IMR-90 (cell line): ENCODE results near the gene IFI44L. TPM values are rescaled to one million over a fixed set of nuclear protein-coding genes. Genes with fewer than 3 reads are reported as not detected.

ENCODE experiments used
- ATAC-seq: fragments of 200-7000 bp; cut with Tn5 transposase; 2 replicates; pipeline ENCODE4 v1.9.1; 2020; ENCODE audit warnings: low read depth, mild to moderate bottlenecking, moderate library complexity
- BruUV-seq: library from RNA; stranded (reverse); fragments of 400-500 nt; replicated peaks from 2 replicates; lab custom pipeline; 2021; lab: Mats Ljungman, UMichigan
- CTCF ChIA-PET: fragments of 300-600 bp; formaldehyde crosslinking; extraction: SDS; loops from one replicate; lab custom pipeline; 2021; ENCODE audit warnings: antibody characterized with exemption; lab: Yijun Ruan, JAX
- POLR2A ChIA-PET: fragments of 300-600 bp; sonication (Branson Sonifier 250); formaldehyde crosslinking; loops from one replicate; lab custom pipeline; 2022; ENCODE audit warnings: antibody characterized with exemption; ENCODE audit not compliant: unreplicated experiment; lab: Charles Lee
- DNase-seq: peaks from one replicate; pipeline ENCODE4 v3.0.0; 2013
- H2AFZ ChIP-seq: replicated peaks from 2 replicates; pipeline ENCODE3; 2013; ENCODE audit warnings: low read length, mild to moderate bottlenecking; ENCODE audit not compliant: poor library complexity
- H2AK5ac ChIP-seq: 2 replicates; pipeline ENCODE4 v1.6.1; 2013; ENCODE audit warnings: low read depth, low read length, inconsistent platforms
- H2AK9ac ChIP-seq: replicated peaks from 2 replicates; pipeline ENCODE3; 2013; ENCODE audit warnings: mild to moderate bottlenecking, low read depth, low read length, moderate library complexity; ENCODE audit not compliant: poor library complexity
- H2BK120ac ChIP-seq: 2 replicates; pipeline ENCODE4 v1.6.1; 2013; ENCODE audit warnings: low read depth, low read length, inconsistent platforms
- H2BK15ac ChIP-seq: 3 replicates; pipeline ENCODE4 v1.6.1; 2013; ENCODE audit warnings: low read depth, low read length, inconsistent platforms
- H2BK20ac ChIP-seq: 2 replicates; pipeline ENCODE4 v1.6.1; 2013; ENCODE audit warnings: low read depth, mild to moderate bottlenecking, inconsistent platforms, low read length, moderate library complexity
- H2BK5ac ChIP-seq: 2 replicates; pipeline ENCODE4 v1.6.1; 2013; ENCODE audit warnings: mild to moderate bottlenecking, low read depth, low read length, inconsistent platforms; ENCODE audit not compliant: poor library complexity, severe bottlenecking
- H3K14ac ChIP-seq: replicated peaks from 2 replicates; pipeline ENCODE4 v1.6.1; 2013; ENCODE audit warnings: low read depth, low read length, inconsistent platforms
- H3K18ac ChIP-seq: 2 replicates; pipeline ENCODE4 v1.6.1; 2013; ENCODE audit warnings: low read depth, low read length, control low read depth
- H3K23ac ChIP-seq: 2 replicates; pipeline ENCODE4 v1.6.1; 2013; ENCODE audit warnings: low read depth, low read length, inconsistent platforms
- H3K27ac ChIP-seq: 2 replicates; pipeline ENCODE4 v1.5.1; 2013; ENCODE audit warnings: mild to moderate bottlenecking, control low read depth, low read length; ENCODE audit not compliant: insufficient read depth
- H3K27me3 ChIP-seq: 2 replicates; pipeline ENCODE4 v1.6.1; 2013; ENCODE audit warnings: low read length; ENCODE audit not compliant: control insufficient read depth, insufficient read depth
- H3K36me3 ChIP-seq: 2 replicates; pipeline ENCODE4 v1.6.1; 2013; ENCODE audit warnings: low read length, mixed read lengths; ENCODE audit not compliant: control insufficient read depth, insufficient read depth
- H3K4ac ChIP-seq: 2 replicates; pipeline ENCODE4 v1.6.1; 2013; ENCODE audit warnings: low read depth, low read length, inconsistent platforms
- H3K4me1 ChIP-seq: 2 replicates; pipeline ENCODE4 v1.6.1; 2013; ENCODE audit warnings: low read length, mixed read lengths; ENCODE audit not compliant: control insufficient read depth, insufficient read depth
- H3K4me2 ChIP-seq: 2 replicates; pipeline ENCODE4 v1.6.1; 2013; ENCODE audit warnings: low read depth, mild to moderate bottlenecking, control low read depth, low read length, moderate library complexity
- H3K4me3 ChIP-seq: 2 replicates; pipeline ENCODE4 v1.5.1; 2013; ENCODE audit warnings: low read depth, mild to moderate bottlenecking, control low read depth, low read length, moderate library complexity; ENCODE audit not compliant: insufficient read depth
- H3K56ac ChIP-seq: 2 replicates; pipeline ENCODE4 v1.6.1; 2013; ENCODE audit warnings: low read length, inconsistent platforms; ENCODE audit not compliant: insufficient read depth; ENCODE audit errors: extremely low read depth
- H3K79me1 ChIP-seq, 2 experiments: 2 replicates each; pipeline ENCODE4 v1.6.1; 2013; ENCODE audit warnings: low read length in 2 of 2, inconsistent platforms in 1 of 2, low read depth in 1 of 2
- H3K9ac ChIP-seq: 2 replicates; pipeline ENCODE4 v1.6.1; 2013; ENCODE audit warnings: low read depth, low read length, control low read depth
- H3K9me1 ChIP-seq: 2 replicates; pipeline ENCODE4 v1.6.1; 2013; ENCODE audit warnings: low read length, inconsistent platforms; ENCODE audit not compliant: insufficient read depth
- H3K9me3 ChIP-seq: 2 replicates; pipeline ENCODE4 v1.6.1; 2013; ENCODE audit warnings: low read length; ENCODE audit not compliant: control insufficient read depth, insufficient read depth
- H4K20me1 ChIP-seq: 2 replicates; pipeline ENCODE4 v1.6.1; 2013; ENCODE audit warnings: low read length, inconsistent platforms; ENCODE audit not compliant: insufficient read depth
- H4K5ac ChIP-seq: 2 replicates; pipeline ENCODE4 v1.6.1; 2013; ENCODE audit warnings: mild to moderate bottlenecking, low read depth, low read length, control low read depth
- H4K8ac ChIP-seq, 2 experiments: 2 replicates each; pipeline ENCODE4 v1.6.1; 2013; ENCODE audit warnings: low read depth in 2 of 2, low read length in 2 of 2, control low read depth in 1 of 2, inconsistent platforms in 1 of 2
- H4K91ac ChIP-seq: 2 replicates; pipeline ENCODE4 v1.6.1; 2013; ENCODE audit warnings: low read depth, low read length, inconsistent platforms; ENCODE audit not compliant: insufficient read depth
- ELK1 ChIP-seq: fragments of 150-350 bp; IDR thresholded peaks from 2 replicates; pipeline ENCODE4 v1.6.1; 2016; ENCODE audit warnings: low read depth, mild to moderate bottlenecking, low read length, moderate library complexity, borderline replicate concordance
- MAFK ChIP-seq: IDR thresholded peaks from 2 replicates; pipeline ENCODE4 v1.6.1; 2012; ENCODE audit warnings: low read depth, low read length, improper control_type of control experiment
- MXI1 ChIP-seq: IDR thresholded peaks from 2 replicates; pipeline ENCODE4 v1.6.1; 2012; ENCODE audit warnings: low read depth, mild to moderate bottlenecking, low read length, moderate library complexity, borderline replicate concordance
- POLR2A ChIP-seq: IDR thresholded peaks from 2 replicates; pipeline ENCODE4 v1.6.1; 2012; ENCODE audit warnings: mild to moderate bottlenecking, low read depth, low read length
- WGBS, 2 experiments: methylation state at CpG; one replicate each; pipeline versions ENCODE4 v1.1.5 to v1.1.7; 2013; ENCODE audit warnings: missing lambda C conversion rate in 2 of 2; ENCODE audit not compliant: insufficient read length in 1 of 2; ENCODE audit errors: extremely low coverage in 2 of 2; 5-methylcytosine and 5-hydroxymethylcytosine counted together
- dilution Hi-C: fragments of 300-500 bp; cut with HindIII; formaldehyde crosslinking; loops from one replicate; pipeline ENCODE4 v1.14.3; 2018; ENCODE audit warnings: low sequenced_read_pairs; ENCODE audit not compliant: unreplicated experiment
- in situ Hi-C: fragments of 300-500 bp; cut with MboI; formaldehyde crosslinking; loops from 3 replicates; pipeline ENCODE4 v1.14.3; 2019; ENCODE audit warnings: low sequenced_read_pairs, inconsistent platforms, mixed read lengths
- intact Hi-C: fragments of 100-400 bp; cut with micrococcal nuclease; formaldehyde crosslinking; loops from 2 replicates; pipeline ENCODE4 v1.10.0; 2022
- polyA plus RNA-seq, 3 experiments: library from polyadenylated mRNA; depleted of rRNA; stranded (reverse); fragments of >200 nt; gene quantifications; 2 replicates each; pipeline ENCODE4 v1.2.3, GENCODE V29; 2012; ENCODE audit warnings: low replicate concordance in 1 of 3
- total RNA-seq: library from RNA; depleted of rRNA; stranded (reverse); fragments of >200 nt; gene quantifications from 2 replicates; pipeline ENCODE4 v1.2.3, GENCODE V29; 2012

Gene IFI44L
- total and polyA plus RNA-seq, 2 of the 4 experiments (the other 2 are of a cell fraction) = 0.18 to 0.19 TPM

GRCh38 chr1:78690516-78690915, 70.3 kb downstream of the IFI44L start:
- Histone ChIP-seq H3K14ac (no peak overlapping the region), H3K27me3 (no peaks in the 10 kb centered on the region), H2BK20ac (no peak overlapping the region), H3K9ac (no peak overlapping the region), H2BK5ac (no peak overlapping the region), H3K4ac (no peak overlapping the region), H4K91ac (no peak overlapping the region), H3K23ac (no peak overlapping the region), H4K20me1 (no peaks in the 10 kb centered on the region), H3K4me3 (no peak overlapping the region), H3K79me1 (no peaks in the 10 kb centered on the region), H4K5ac (no peak overlapping the region), H3K36me3 (no peaks in the 10 kb centered on the region), H4K8ac (no peak overlapping the region), H3K4me1 (no peaks in the 10 kb centered on the region), H2AK5ac (no peak overlapping the region), H3K27ac (no peak overlapping the region), H3K56ac (no peak overlapping the region), H3K9me3 (no peaks in the 10 kb centered on the region), H2AK9ac (no peak overlapping the region), H3K18ac (no peak overlapping the region), H2AFZ (no peak overlapping the region), H3K4me2 (no peak overlapping the region), H2BK15ac (no peak overlapping the region), H3K9me1 (no peaks in the 10 kb centered on the region), H2BK120ac (no peak overlapping the region)
- ChIA-PET CTCF (no interaction called here), POLR2A (no interaction called here)
- ATAC-seq (no peak), DNase-seq (no peak)
- BruUV-seq = no TSS peak
- in situ Hi-C loops = no loop called here
- WGBS, 2 experiments = 83% methylated on average over 1 of the region's 3 CpGs; no CpG with 5 or more reads in 1 of the 2 experiments
- TF ChIP-seq POLR2A (no peak), ELK1 (no peak), MXI1 (no peak), MAFK (no peak)
- intact Hi-C loops = no loop called here
- dilution Hi-C loops = no loop called here
